SK-N-SH treated with all-trans-retinoic acid at 6 μM for 48 hours (cell line): ENCODE measurements around the gene MT1B.

Experiments used
- ATAC-seq: fragments of 200-7000 bp; cut with Tn5 transposase; 3 replicates; pipeline ENCODE4 v1.9.1; 2020; ENCODE audit warnings: mild to moderate bottlenecking, moderate library complexity
- ARNTL ChIP-seq: fragments of 450-650 bp; formaldehyde crosslinking; IDR thresholded peaks from 2 replicates; pipeline ENCODE4 v1.5.0; 2020; ENCODE audit warnings: low read depth, mild to moderate bottlenecking, moderate library complexity, borderline replicate concordance
- BACH2 ChIP-seq: fragments of 250-450 bp; sonication (Bioruptor Pico); IDR thresholded peaks from 2 replicates; pipeline ENCODE4 v1.9.0; 2021; ENCODE audit warnings: mild to moderate bottlenecking, borderline replicate concordance
- CREB5 ChIP-seq: fragments of 250-450 bp; sonication (Bioruptor Pico); IDR thresholded peaks from 2 replicates; pipeline ENCODE4 v1.5.1; 2020; ENCODE audit warnings: low read depth, mild to moderate bottlenecking, moderate library complexity
- CSDC2 ChIP-seq: fragments of 250-450 bp; sonication (Bioruptor Pico); IDR thresholded peaks from 2 replicates; pipeline ENCODE4 v1.5.0; 2020; ENCODE audit warnings: mild to moderate bottlenecking, moderate library complexity
- CSRNP3 ChIP-seq: fragments of 250-450 bp; sonication (Bioruptor Pico); IDR thresholded peaks from 2 replicates; pipeline ENCODE4 v1.5.1; 2021; ENCODE audit warnings: mild to moderate bottlenecking, moderate library complexity
- ESRRG ChIP-seq: fragments of 250-450 bp; sonication (Bioruptor Pico); IDR thresholded peaks from 2 replicates; pipeline ENCODE4 v1.6.1; 2021; ENCODE audit warnings: mild to moderate bottlenecking
- GLIS3 ChIP-seq: fragments of 250-450 bp; sonication (Bioruptor Pico); IDR thresholded peaks from 2 replicates; pipeline ENCODE4 v1.5.0; 2020; ENCODE audit warnings: mild to moderate bottlenecking, moderate library complexity
- OSR1 ChIP-seq: fragments of 250-450 bp; sonication (Bioruptor Pico); IDR thresholded peaks from 2 replicates; pipeline ENCODE4 v1.8.0; 2022; ENCODE audit warnings: moderate library complexity, mild to moderate bottlenecking, inconsistent platforms
- PATZ1 ChIP-seq: fragments of 250-450 bp; sonication (Bioruptor Pico); IDR thresholded peaks from 2 replicates; pipeline ENCODE4 v1.8.0; 2020; ENCODE audit warnings: mild to moderate bottlenecking, moderate library complexity, borderline replicate concordance
- POU6F1 ChIP-seq: fragments of 250-450 bp; sonication (Bioruptor Pico); IDR thresholded peaks from 2 replicates; pipeline ENCODE4 v1.8.0; 2021; ENCODE audit warnings: low read depth, mild to moderate bottlenecking, moderate library complexity, borderline replicate concordance
- PPARA ChIP-seq: fragments of 250-450 bp; sonication (Bioruptor Pico); IDR thresholded peaks from 2 replicates; pipeline ENCODE4 v1.5.0; 2020; ENCODE audit warnings: mild to moderate bottlenecking, borderline replicate concordance
- SNAI2 ChIP-seq: fragments of 250-450 bp; sonication (Bioruptor Pico); IDR thresholded peaks from 2 replicates; pipeline ENCODE4 v1.5.0; 2020; ENCODE audit warnings: mild to moderate bottlenecking, moderate library complexity
- TCF4 ChIP-seq: fragments of 250-450 bp; sonication (Bioruptor Pico); IDR thresholded peaks from 2 replicates; pipeline ENCODE4 v1.8.0; 2021; ENCODE audit warnings: mild to moderate bottlenecking, moderate library complexity, borderline replicate concordance
- TOX ChIP-seq: fragments of 250-450 bp; sonication (Bioruptor Pico); IDR thresholded peaks from 2 replicates; pipeline ENCODE4 v1.8.0; 2021; ENCODE audit warnings: mild to moderate bottlenecking, moderate library complexity, borderline replicate concordance
- ZC3H10 ChIP-seq: fragments of 250-450 bp; sonication (Bioruptor Pico); IDR thresholded peaks from 2 replicates; pipeline ENCODE4 v1.5.1; 2021; ENCODE audit warnings: mild to moderate bottlenecking, moderate library complexity
- ZFP3 ChIP-seq: fragments of 250-450 bp; sonication (Bioruptor Pico); IDR thresholded peaks from 2 replicates; pipeline ENCODE4 v1.5.0; 2020; ENCODE audit warnings: mild to moderate bottlenecking, moderate library complexity
- ZFP30 ChIP-seq: fragments of 450-650 bp; formaldehyde crosslinking; IDR thresholded peaks from 2 replicates; pipeline ENCODE4 v1.5.0; 2022; ENCODE audit warnings: mild to moderate bottlenecking, moderate library complexity
- ZNF565 ChIP-seq: fragments of 450-650 bp; formaldehyde crosslinking; conservative IDR thresholded peaks from 2 replicates; pipeline ENCODE4 v1.5.0; 2020; ENCODE audit warnings: low read depth, mild to moderate bottlenecking, moderate library complexity
- ZNF70 ChIP-seq: fragments of 450-650 bp; formaldehyde crosslinking; IDR thresholded peaks from 2 replicates; pipeline ENCODE4 v1.5.0; 2020; ENCODE audit warnings: mild to moderate bottlenecking, moderate library complexity
- ZNF8 ChIP-seq: fragments of 450-650 bp; formaldehyde crosslinking; IDR thresholded peaks from 2 replicates; pipeline ENCODE4 v1.5.0; 2020; ENCODE audit warnings: mild to moderate bottlenecking, moderate library complexity

Gene MT1B

GRCh38 chr16:56684256-56684925 is 32.7 kb downstream of the MT1B start:
- TF ChIP-seq OSR1 (CRISPR knock-in tag) (no peak), ZFP3 (CRISPR knock-in tag) (no peak), ZNF565 (no peak), ZNF70 (CRISPR knock-in tag) (no peak), ZFP30 (CRISPR knock-in tag) (no peak), PATZ1 (no peak), TOX (CRISPR knock-in tag) (no peak), ARNTL (CRISPR knock-in tag) (no peak)
- ATAC-seq: no peak

GRCh38 chr16:56684926-56685590 is 33.4 kb downstream of the MT1B start:
- TF ChIP-seq TCF4 (CRISPR knock-in tag) (no peak), ARNTL (CRISPR knock-in tag) (no peak), GLIS3 (CRISPR knock-in tag) (no peak), ZNF565 (no peak), POU6F1 (CRISPR knock-in tag) (no peak), CREB5 (CRISPR knock-in tag) (no peak), CSDC2 (CRISPR knock-in tag) (no peak), CSRNP3 (CRISPR knock-in tag) (no peak), BACH2 (CRISPR knock-in tag) (no peak), PPARA (CRISPR knock-in tag) (no peak), ESRRG (CRISPR knock-in tag) (no peak), ZFP3 (CRISPR knock-in tag) (no peak), ZC3H10 (CRISPR knock-in tag) (no peak), TOX (CRISPR knock-in tag) (no peak)
- ATAC-seq: no peak

GRCh38 chr16:56686758-56687157 is 35.1 kb downstream of the MT1B start:
- TF ChIP-seq ZNF565 (no peak), ARNTL (CRISPR knock-in tag) (no peak), ZFP30 (CRISPR knock-in tag) (no peak), OSR1 (CRISPR knock-in tag) (no peak), TOX (CRISPR knock-in tag) (no peak), ZFP3 (CRISPR knock-in tag) (no peak), SNAI2 (no peak), ZC3H10 (CRISPR knock-in tag) (no peak), ESRRG (CRISPR knock-in tag) (no peak), ZNF8 (CRISPR knock-in tag) (no peak), TCF4 (CRISPR knock-in tag) (no peak), POU6F1 (CRISPR knock-in tag) (no peak), CREB5 (CRISPR knock-in tag) (no peak), CSRNP3 (CRISPR knock-in tag) (no peak)
- ATAC-seq: no peak
